ENCODE data around the gene MYO15A.

Gene MYO15A

GRCh38 chr17:18228176-18228682 lies 119.7 kb downstream of the MYO15A start:
- no peak for TF ChIP-seq CTCF (IDR thresholded peaks at IDR 0.05; ENCODE audit: low read depth, low read length, missing control alignments)
- DNase-seq (ENCODE audit: low read depth): no peak
- H3K4me3 ChIP-seq (ENCODE audit: low read depth, low read length): no peak overlapping the region

GRCh38 chr17:18229254-18229653 lies 120.7 kb downstream of the MYO15A start:
- TF ChIP-seq CTCF (IDR thresholded peaks at IDR 0.05; ENCODE audit: low read depth, low read length, missing control alignments): no peak
- no peak for DNase-seq (ENCODE audit: low read depth)
- no peak overlapping the region for H3K4me3 ChIP-seq (ENCODE audit: low read depth, low read length)
